Measurements from ENCODE around the gene TREH.

TREH gene

GRCh38 chr11:118634431-118635236 lies 44.8 kb downstream of the TREH start:
- Mint-ChIP-seq H3K4me3 (no peak overlapping the region), H3K27ac (no peak overlapping the region), H3K4me1 (no peaks in the 10 kb centered on the region), H3K9me3 (no peaks in the 10 kb centered on the region), H3K27me3 (peaks cover 25% of the 10 kb centered on the region), H3K36me3 (no peaks in the 10 kb centered on the region)
- ATAC-seq = no peak

GRCh38 chr11:118633979-118634378 lies 45.5 kb downstream of the TREH start:
- H3K4me1 Mint-ChIP-seq = no peaks in the 10 kb centered on the region
- no peak overlapping the region for H3K27ac Mint-ChIP-seq
- no peak for ATAC-seq
- no peaks in the 10 kb centered on the region for H3K36me3 Mint-ChIP-seq
- no peak overlapping the region for H3K4me3 Mint-ChIP-seq
- no peaks in the 10 kb centered on the region for H3K9me3 Mint-ChIP-seq
- H3K27me3 Mint-ChIP-seq = peaks cover 25% of the 10 kb centered on the region

DNA sequence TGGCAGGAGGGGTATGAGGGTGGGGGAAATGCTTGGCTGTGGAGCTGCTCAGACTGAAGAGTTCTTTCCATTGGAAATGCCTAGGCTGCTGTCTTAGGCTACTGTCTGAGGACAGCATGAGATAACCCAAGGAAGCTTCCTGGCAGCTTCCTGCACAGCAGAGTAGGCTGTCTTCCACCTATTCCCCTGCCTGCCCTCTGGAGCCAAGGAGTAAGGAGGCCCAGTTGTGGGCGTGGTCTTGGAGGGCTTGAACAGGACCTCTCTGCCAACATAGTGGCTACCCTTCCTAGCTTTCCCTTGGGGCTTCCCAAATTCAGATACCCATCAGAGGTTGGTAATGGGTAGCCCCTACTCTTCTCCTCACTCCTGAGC lies 46.1 kb downstream of the TREH start:
- H3K36me3 Mint-ChIP-seq = no peaks in the 10 kb centered on the region
- H3K4me1 Mint-ChIP-seq = no peaks in the 10 kb centered on the region
- no peak for ATAC-seq
- no peak overlapping the region for H3K27ac Mint-ChIP-seq
- no peak overlapping the region for H3K4me3 Mint-ChIP-seq
- H3K27me3 Mint-ChIP-seq = peaks cover 25% of the 10 kb centered on the region
- H3K9me3 Mint-ChIP-seq = no peaks in the 10 kb centered on the region

DNA sequence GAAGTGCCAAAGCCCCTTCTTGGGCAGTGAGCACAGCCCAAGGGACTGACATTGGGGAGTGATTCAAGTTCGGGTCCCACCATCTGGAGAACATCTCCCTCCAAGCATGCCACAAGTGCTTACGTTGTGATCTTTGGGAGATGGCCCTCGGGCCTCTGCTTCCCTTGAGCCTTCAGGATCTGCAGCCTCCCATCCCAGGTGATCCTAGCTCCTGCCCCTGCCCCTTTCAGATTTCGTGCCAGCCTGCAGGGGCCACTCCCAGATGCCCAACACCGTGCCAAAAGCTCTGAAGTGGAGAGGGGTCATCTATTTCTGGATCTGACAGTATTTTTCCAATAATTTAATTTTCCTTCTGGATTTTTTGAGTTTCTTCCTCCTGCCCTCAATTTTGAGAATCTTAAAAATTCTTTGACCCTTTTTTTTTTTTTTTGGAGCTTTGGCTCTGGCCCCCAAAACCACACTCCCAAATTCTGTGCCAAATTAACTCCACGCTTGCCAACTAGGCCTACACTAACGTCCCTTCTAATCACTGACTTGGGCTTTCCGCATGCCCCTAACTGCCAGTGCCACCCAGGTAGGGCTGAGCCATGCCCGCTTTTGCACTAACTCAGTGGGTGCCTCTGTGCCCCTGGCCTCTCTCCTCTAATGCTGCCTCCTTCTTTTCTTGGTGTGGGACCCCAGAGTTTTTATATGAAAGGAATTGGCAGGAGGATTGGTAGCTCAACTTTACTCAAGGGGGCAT lies 46.7 kb downstream of the TREH start:
- no peak overlapping the region for H3K4me3 Mint-ChIP-seq
- no peaks in the 10 kb centered on the region for H3K9me3 Mint-ChIP-seq
- H3K27me3 Mint-ChIP-seq = peaks cover 25% of the 10 kb centered on the region
- H3K4me1 Mint-ChIP-seq = no peaks in the 10 kb centered on the region
- H3K27ac Mint-ChIP-seq = no peak overlapping the region
- no peak for ATAC-seq
- no peaks in the 10 kb centered on the region for H3K36me3 Mint-ChIP-seq

DNA sequence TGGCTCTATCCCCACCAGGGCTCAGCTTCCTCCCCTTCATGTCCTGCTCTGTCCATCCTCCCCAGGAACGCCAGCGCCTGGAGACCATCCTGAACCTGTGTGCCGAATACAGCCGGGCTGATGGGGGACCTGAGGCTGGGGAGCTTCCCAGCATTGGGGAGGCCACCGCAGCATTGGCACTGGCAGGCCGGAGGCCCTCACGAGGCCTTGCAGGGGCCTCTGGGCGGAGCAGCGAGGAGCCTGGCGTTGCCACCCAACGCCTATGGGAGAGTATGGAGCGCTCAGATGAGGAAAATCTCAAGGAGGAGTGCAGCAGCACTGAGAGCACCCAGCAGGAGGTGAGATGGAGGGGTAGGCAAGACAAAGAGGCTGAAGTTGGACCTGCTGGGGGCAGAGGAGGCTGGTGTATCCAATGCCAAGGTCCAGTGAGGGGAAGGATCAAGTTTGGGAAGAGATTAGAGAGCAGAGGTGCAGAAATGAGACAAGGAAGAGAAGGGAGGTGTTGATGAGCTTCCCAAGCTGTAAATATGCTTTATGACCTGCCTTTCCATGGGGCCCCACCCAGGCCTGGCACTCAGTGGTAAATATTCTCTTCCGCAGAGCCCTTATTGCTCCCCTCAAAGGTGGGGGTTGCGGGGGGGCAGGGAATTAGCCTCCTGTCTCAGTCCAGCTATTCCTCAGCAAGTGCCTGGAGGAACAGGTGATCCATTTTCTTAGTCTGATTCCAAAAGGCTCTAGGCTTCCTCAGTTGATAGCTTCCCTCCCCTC lies 48.1 kb downstream of the TREH start:
- Mint-ChIP-seq H3K4me3 (no peak overlapping the region), H3K36me3 (no peaks in the 10 kb centered on the region), H3K4me1 (no peaks in the 10 kb centered on the region), H3K27ac (no peak overlapping the region), H3K27me3 (peaks cover 25% of the 10 kb centered on the region), H3K9me3 (no peaks in the 10 kb centered on the region)
- ATAC-seq = no peak

DNA sequence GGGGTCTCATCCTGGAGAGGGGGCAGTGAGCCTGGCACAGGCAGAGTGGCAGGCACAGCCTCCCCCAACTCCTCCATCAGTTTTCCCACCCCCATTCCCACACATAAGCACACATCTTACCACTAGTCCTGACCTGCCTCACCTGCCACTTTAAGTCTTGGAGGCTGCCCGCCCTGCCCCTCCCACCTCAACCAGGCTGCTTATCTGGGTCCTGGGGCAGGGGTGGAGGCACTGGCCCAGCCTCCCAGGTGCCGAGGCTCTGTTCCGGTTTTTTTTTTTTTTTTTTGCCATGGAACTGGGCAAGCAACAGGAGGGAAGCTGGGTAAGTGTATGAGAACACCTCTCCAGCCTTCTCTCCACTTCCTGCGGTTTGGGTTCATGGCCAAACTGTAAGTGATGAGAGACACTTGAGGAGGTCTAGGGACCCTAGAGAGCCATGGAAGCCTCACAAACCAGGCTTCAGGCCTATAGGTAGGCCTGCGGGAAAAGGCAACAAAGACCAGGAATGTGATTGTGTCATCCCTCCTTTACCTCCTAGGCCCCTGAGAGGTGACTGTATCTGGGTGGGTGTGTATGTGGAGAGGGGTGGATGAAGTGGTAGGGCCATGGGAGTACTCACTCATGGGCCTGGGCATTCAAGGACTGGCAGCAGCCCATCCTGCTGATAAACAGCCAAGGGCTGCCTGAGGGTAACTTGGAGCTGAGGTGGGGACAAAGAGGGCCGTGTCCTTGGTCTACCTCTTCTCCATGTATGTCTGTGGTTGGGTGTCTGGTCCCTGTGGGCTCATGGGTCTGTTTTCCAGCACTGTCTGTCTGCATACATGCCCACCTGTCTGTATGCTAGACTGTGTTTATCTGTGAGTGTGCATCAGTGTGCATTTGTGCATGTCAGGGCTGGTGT lies 49.4 kb downstream of the TREH start:
- no peak for ATAC-seq
- Mint-ChIP-seq H3K4me1 (no peaks in the 10 kb centered on the region), H3K4me3 (no peak overlapping the region), H3K9me3 (no peaks in the 10 kb centered on the region), H3K27me3 (peaks cover 25% of the 10 kb centered on the region), H3K27ac (no peak overlapping the region), H3K36me3 (no peaks in the 10 kb centered on the region)

GRCh38 chr11:118628861-118629549 lies 50.4 kb downstream of the TREH start:
- H3K4me3 Mint-ChIP-seq = no peak overlapping the region
- ATAC-seq = no peak

GRCh38 chr11:118628432-118628831 lies 51.0 kb downstream of the TREH start:
- no peaks in the 10 kb centered on the region for H3K4me1 Mint-ChIP-seq
- H3K36me3 Mint-ChIP-seq = no peaks in the 10 kb centered on the region
- peaks cover 28% of the 10 kb centered on the region for H3K27me3 Mint-ChIP-seq
- no peaks in the 10 kb centered on the region for H3K9me3 Mint-ChIP-seq
- ATAC-seq = no peak
- H3K27ac Mint-ChIP-seq = no peak overlapping the region
- no peak overlapping the region for H3K4me3 Mint-ChIP-seq

More at GRCh38 chr11:118628861-118629549, 50.4 kb downstream of the TREH start:
- H3K4me1 Mint-ChIP-seq = no peaks in the 10 kb centered on the region
- peaks cover 22% of the 10 kb centered on the region for H3K27me3 Mint-ChIP-seq
- H3K36me3 Mint-ChIP-seq = no peaks in the 10 kb centered on the region
- no peak overlapping the region for H3K27ac Mint-ChIP-seq
- no peaks in the 10 kb centered on the region for H3K9me3 Mint-ChIP-seq

DNA sequence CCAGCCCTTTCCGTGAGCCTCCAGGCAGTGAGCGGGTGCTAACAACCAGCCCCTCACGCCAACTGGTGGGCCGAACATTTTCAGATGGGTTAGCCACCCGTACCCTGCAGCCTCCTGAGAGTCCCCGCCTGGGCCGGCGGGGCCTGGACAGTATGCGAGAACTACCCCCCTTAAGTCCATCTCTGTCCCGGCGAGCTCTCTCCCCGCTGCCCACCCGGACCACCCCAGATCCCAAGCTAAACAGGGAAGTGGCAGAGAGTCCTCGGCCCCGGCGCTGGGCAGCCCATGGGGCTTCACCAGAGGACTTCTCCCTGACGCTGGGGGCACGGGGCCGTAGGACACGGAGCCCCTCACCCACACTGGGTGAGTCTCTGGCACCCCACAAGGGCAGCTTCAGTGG lies 51.4 kb downstream of the TREH start:
- Mint-ChIP-seq H3K9me3 (no peaks in the 10 kb centered on the region), H3K4me1 (no peaks in the 10 kb centered on the region), H3K27ac (no peak overlapping the region), H3K36me3 (no peaks in the 10 kb centered on the region), H3K27me3 (peaks cover 24% of the 10 kb centered on the region), H3K4me3 (no peak overlapping the region)
- no peak for ATAC-seq

- Mint-ChIP-seq H3K27me3 (peaks cover 22% of the 10 kb centered on the region), H3K4me1 (no peaks in the 10 kb centered on the region), H3K4me3 (no peak overlapping the region), H3K36me3 (no peaks in the 10 kb centered on the region), H3K9me3 (no peaks in the 10 kb centered on the region), H3K27ac (no peak overlapping the region)
- ATAC-seq = no peak
These were observed 51.9 kb downstream of the TREH start for GRCh38 chr11:118627566-118627965.

- no peak overlapping the region for H3K4me3 Mint-ChIP-seq
- H3K27ac Mint-ChIP-seq = no peak overlapping the region
- peaks cover 3% of the 10 kb centered on the region for H3K4me1 Mint-ChIP-seq
- peaks cover 29% of the 10 kb centered on the region for H3K27me3 Mint-ChIP-seq
- no peak for ATAC-seq
- no peaks in the 10 kb centered on the region for H3K36me3 Mint-ChIP-seq
- H3K9me3 Mint-ChIP-seq = no peaks in the 10 kb centered on the region
These were observed 53.5 kb downstream of the TREH start for GRCh38 chr11:118625976-118626375.

DNA sequence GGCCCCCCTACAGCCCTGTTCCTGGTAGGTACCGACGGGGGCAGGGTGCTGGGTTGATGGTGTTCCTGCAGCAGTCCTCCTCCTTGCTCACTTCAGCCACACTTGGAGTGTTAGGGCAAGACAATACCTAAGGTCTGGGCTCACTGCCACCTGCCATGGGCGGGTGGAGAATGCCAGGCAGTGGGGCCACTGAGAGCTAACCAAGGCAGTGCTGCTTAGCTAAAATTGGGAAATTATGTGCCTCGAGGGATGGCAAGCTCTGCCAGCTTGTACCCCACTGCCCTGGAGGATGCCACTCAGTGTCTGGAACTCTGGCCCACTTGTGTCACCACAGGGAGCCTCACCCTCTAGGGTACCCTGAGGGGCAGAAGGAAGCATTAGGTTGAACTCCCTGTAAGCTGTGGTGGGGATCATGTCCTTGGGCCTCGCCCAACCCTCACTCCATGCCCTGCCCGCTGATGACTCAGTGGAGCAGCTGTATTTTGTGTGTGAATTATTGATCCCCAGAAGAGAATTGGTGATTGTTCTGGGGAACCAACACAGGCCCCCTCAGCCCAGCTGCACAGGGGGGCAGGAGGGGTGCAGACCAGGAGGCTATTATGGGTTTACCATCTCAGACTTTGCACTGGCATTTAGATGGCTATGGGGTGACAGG lies 54.3 kb downstream of the TREH start:
- peaks cover 9% of the 10 kb centered on the region for H3K4me1 Mint-ChIP-seq
- no peak overlapping the region for H3K4me3 Mint-ChIP-seq
- H3K9me3 Mint-ChIP-seq = no peaks in the 10 kb centered on the region
- H3K36me3 Mint-ChIP-seq = no peaks in the 10 kb centered on the region
- H3K27ac Mint-ChIP-seq = no peak overlapping the region
- H3K27me3 Mint-ChIP-seq = peaks cover 35% of the 10 kb centered on the region
- no peak for ATAC-seq

DNA sequence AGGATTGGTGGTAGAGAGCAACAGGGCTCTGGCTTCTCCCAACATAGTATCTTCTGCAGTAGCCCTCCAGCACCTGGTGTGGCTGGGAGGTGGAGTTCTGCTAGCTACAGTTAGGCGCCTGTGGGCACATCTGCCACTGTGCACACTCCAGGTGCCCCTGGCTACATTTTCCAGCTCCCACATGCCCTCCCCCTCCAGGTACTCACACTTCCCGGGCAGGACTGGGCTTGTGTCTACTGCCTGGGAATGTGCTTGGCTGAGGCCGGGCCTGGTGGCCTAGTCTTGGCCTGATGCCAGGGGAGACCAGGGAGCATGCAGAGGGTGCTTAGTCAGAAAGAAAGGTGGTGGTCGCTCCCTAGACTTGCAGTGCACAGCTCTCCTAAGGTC lies 56.2 kb downstream of the TREH start:
- Mint-ChIP-seq H3K4me1 (peaks cover 9% of the 10 kb centered on the region), H3K9me3 (no peaks in the 10 kb centered on the region), H3K27ac (no peak overlapping the region), H3K27me3 (peaks cover 52% of the 10 kb centered on the region), H3K4me3 (no peak overlapping the region), H3K36me3 (peaks cover 3% of the 10 kb centered on the region)
- no peak for ATAC-seq
